Aorta (tissue), 5 donors: ENCODE measurements around the gene PPP1R12B. TPM values are rescaled to one million over a fixed set of nuclear protein-coding genes. Genes with fewer than 3 reads are reported as not detected.
"Not testable (repeated sequence)": the region's sequence is repeated elsewhere in the genome, so short reads cannot be mapped to it uniquely, and the experiment has no call there.

ENCODE experiments used
- ATAC-seq: fragments of 200-7000 bp; cut with Tn5 transposase; one replicate; pipeline ENCODE4 v1.9.1; 2022; ENCODE audit warnings: moderate library complexity; ENCODE audit not compliant: low FRiP score
- DNase-seq, 2 donors: peaks; one replicate each; pipeline ENCODE4 v3.0.0-alpha.2; 2020
- H3K27ac ChIP-seq, 2 donors: one replicate each; pipeline ENCODE4 v1.5.1; 2013; ENCODE audit warnings: low read length in 2 of 2, mild to moderate bottlenecking in 2 of 2, moderate library complexity in 2 of 2, control low read depth in 1 of 2, inconsistent platforms in 1 of 2, low read depth in 1 of 2
- H3K27me3 ChIP-seq, 2 donors: one replicate each; pipeline ENCODE4 v1.6.1; 2013; ENCODE audit warnings: control low read depth in 1 of 2, low read length in 1 of 2, mild to moderate bottlenecking in 1 of 2, moderate library complexity in 1 of 2; ENCODE audit not compliant: insufficient read depth in 2 of 2, control insufficient read depth in 1 of 2
- H3K36me3 ChIP-seq, 2 donors: one replicate each; pipeline ENCODE4 v1.6.1; 2013; ENCODE audit warnings: control low read depth in 1 of 2, low read length in 1 of 2, mild to moderate bottlenecking in 1 of 2; ENCODE audit not compliant: insufficient read depth in 2 of 2, control insufficient read depth in 1 of 2
- H3K4me1 ChIP-seq, 2 donors: one replicate each; pipeline ENCODE4 v1.6.1; 2013; ENCODE audit warnings: low read length in 2 of 2, control low read depth in 1 of 2, mild to moderate bottlenecking in 1 of 2, moderate library complexity in 1 of 2; ENCODE audit not compliant: insufficient read depth in 2 of 2, control insufficient read depth in 1 of 2
- H3K4me3 ChIP-seq, 2 donors: one replicate each; pipeline ENCODE4 v1.5.1; 2013; ENCODE audit warnings: low read length in 2 of 2, control low read depth in 1 of 2, mild to moderate bottlenecking in 1 of 2
- H3K9me3 ChIP-seq: one replicate; pipeline ENCODE4 v1.6.1; 2013; ENCODE audit warnings: mild to moderate bottlenecking, low read length; ENCODE audit not compliant: control insufficient read depth
- WGBS, 2 donors: extraction: QIAGEN DNeasy Blood & Tissue Kit; methylation state at CpG; one replicate each; pipeline ENCODE4 v1.1.7; 2013; 5-methylcytosine and 5-hydroxymethylcytosine counted together
- intact Hi-C, 2 donors: fragments of 100-400 bp; cut with DNase I; formaldehyde crosslinking; loops; one replicate each; pipeline versions ENCODE4 v1.14.2 to v1.15.0; 2022
- polyA plus RNA-seq, 2 donors: library from polyadenylated mRNA; stranded (reverse); fragments of 200-250 nt; gene quantifications; one replicate each; pipeline ENCODE4 v1.2.3, GENCODE V29; 2013
- total RNA-seq, 2 donors: library from RNA; stranded (reverse); fragmentation: NEBNext Ultra II Directional; extraction: Animal tissue kit (Norgen Biotek cat#: 25700); gene quantifications; one replicate each; pipeline ENCODE4 v1.2.1, GENCODE V29; 2021
- donor health status: healthy with polysubstance abuse.
- donor health status: Bipolar disorder and iron deficiency.
- donor health status: DM: no; HTN: no; CAD: no.
- donor health status: DM: no; HTN: no; CAD: no.
- donor health status: DM: yes; HTN: yes; CAD: no.

PPP1R12B gene
- total and polyA plus RNA-seq, 4 donors, result 102 to 1,102 (median 396) TPM

DNA sequence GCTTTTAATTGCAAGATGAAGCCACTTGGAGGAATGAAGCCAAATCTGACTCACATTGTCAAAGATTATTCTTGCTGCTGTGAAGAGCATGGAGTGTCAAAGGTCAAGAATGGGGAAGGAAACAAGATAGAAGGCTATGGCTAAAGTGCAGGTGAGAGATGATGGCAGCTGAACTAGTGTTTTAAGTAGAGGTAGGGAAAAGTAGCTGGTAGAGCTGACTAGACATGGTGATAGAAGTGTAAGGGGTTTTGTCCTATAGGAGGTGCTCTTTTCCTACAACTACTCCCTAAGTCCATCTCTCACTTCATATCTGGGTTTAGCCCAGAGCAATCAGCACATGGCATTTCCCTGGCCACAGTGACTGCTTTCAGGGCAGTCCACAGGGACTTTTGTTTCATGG lies 18.6 kb upstream of the PPP1R12B start:
- H3K27me3 ChIP-seq, result no peaks in the 10 kb centered on the region
- DNase-seq, result no peak
- no peaks in the 10 kb centered on the region for H3K9me3 ChIP-seq
- no peak overlapping the region for H3K4me3 ChIP-seq
- no peak for ATAC-seq
- H3K27ac ChIP-seq, result peak overlapping the region in 1 of 2 donors; percentile 17
- intact Hi-C loops, result no loop called here
- no peaks in the 10 kb centered on the region for H3K4me1 ChIP-seq
- H3K36me3 ChIP-seq, result no peaks in the 10 kb centered on the region

DNA sequence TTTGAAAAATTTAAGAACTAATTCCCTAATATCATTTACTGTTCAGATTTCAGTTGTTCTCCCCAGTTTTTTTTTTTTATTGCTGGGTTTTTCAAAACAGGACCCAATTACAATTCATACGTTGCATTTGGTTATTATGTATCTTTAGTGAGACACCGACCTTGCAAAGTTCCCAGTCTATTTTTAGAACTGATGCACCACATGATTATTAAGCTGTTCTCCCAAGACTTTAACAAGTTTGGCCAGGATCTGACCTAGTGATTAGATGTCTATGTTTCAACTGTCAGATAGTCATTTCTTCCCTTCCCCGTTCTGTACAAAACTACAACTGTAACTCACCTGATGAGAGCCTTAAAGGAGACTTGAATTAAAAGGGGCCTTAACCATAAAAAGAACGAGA lies 14.6 kb upstream of the PPP1R12B start:
- DNase-seq (no peak), ATAC-seq (no peak)
- no peaks in the 10 kb centered on the region for H3K36me3 ChIP-seq
- H3K4me1 ChIP-seq, result no peaks in the 10 kb centered on the region
- H3K27me3 ChIP-seq, result no peaks in the 10 kb centered on the region
- WGBS, 2 donors, result 60 to 67% methylated on average over 4 of the region's 4 CpGs
- no peaks in the 10 kb centered on the region for H3K9me3 ChIP-seq
- H3K4me3 ChIP-seq, result no peak overlapping the region
- intact Hi-C loops, result no loop called here
- H3K27ac ChIP-seq, result no peak overlapping the region

DNA sequence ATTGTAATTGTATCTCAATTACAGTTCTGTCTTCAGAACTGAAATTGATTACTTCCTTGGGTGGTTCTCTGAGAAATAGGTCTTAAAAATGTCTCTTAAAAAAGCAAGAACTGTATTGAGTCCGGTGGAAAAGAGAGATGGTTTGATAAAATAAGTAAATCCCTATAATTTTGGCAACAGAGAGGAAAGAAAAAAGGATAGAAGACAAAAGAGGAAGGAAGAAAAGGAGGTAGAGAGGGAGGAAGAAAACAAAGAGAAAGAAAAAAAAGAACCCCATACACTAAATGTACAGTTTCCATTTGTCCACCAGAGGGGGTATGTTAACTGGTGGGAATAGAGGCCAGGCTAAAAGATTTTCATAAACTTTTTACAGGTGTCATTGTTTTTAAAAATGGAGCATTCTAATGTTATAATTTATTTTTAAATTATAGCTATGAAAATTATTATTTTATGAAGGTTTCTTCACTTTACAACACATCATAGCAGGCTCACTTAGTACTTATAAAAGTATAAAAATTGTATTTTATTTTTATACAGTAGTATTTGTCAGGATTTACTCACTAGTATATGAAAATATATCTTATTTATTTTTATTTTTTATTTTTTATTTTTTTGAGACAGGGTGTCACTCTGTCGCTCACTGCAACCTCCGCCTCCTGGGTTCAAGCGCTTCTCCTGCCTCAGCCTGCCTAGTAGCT lies 4.7 kb upstream of the PPP1R12B start:
- H3K27ac ChIP-seq, result no peak overlapping the region
- ATAC-seq (no peak), DNase-seq (no peak)
- H3K9me3 ChIP-seq, result no peaks in the 10 kb centered on the region
- no peaks in the 10 kb centered on the region for H3K27me3 ChIP-seq
- H3K36me3 ChIP-seq, result no peaks in the 10 kb centered on the region
- WGBS, 2 donors, result 64 to 67% methylated on average over 4 of the region's 4 CpGs
- no peak overlapping the region for H3K4me3 ChIP-seq
- intact Hi-C loops, result loop anchor here (2.0 to 10.0 kb wide), 3 partner anchors 61 to 375 kb away; no protein-coding TSS in a partner anchor
- no peaks in the 10 kb centered on the region for H3K4me1 ChIP-seq

DNA sequence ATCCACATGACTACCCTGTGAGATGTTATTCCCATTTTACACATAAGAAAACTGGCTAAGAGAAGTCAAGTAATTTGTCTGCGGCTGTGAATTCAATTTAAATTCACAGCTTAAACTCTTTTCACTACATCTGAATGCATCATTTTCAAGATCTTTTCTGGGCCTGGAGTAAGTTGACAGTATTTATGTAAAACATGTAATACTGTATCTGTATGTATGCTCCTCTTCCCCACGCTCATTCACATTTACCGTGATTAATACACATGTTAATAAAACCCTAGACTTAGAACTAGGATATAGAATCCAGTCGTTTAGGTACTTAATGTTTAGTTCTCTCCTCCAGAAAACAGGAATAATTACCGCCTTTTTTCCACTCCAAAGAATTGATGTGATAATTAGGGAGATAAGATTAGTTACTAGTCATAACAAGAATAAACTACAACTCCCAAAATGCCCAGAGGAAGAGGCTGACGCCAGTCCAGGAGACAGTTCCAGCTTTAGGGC lies 442 bp upstream of the PPP1R12B start:
- ATAC-seq, result no peak
- WGBS, 2 donors, result 48 to 49% methylated on average over 6 of the region's 6 CpGs
- DNase-seq, result no peak
- Histone ChIP-seq H3K36me3 (no peaks in the 10 kb centered on the region), H3K9me3 (no peaks in the 10 kb centered on the region), H3K27ac (no peak overlapping the region), H3K4me3 (no peak overlapping the region), H3K4me1 (peaks cover 0 to 7% of the 10 kb centered on the region in 2 donors), H3K27me3 (no peaks in the 10 kb centered on the region)
- intact Hi-C loops, result loop anchor here in 1 of 2 donors (10.0 kb wide), 1 partner anchor 57 kb away; no protein-coding TSS in a partner anchor

DNA sequence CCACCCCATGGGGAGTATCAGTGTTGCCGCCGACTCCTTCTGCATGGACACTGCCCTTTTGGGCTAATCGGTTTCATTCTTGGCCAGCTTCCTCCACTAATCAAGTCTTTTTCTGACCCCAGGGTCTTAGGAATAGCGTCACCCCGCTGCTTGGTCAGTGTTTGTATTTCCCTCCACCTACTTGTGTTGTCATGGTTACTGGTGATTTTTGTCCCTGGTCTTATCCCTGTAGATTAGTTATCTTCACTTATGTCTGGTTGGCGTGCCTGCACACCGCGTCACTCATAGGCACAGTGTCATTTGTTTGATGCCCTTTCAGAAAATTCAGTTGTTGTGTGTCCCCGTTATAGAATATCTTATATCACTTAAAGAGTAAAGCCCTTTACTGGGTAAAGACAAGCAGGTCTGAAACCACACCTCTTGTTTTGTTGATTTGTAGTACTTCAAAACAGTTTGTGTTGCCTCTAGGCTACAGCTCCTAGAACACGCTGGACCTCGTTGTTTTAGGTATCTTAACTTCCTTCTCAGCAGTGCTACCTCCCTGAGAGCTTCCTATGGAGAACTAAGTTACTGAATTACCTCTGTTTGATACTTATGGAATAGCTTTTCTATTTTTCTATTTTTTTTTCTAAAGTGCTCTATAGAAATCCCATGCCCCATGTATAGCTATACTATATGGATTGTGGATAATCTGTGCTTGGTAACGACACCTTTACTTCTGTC lies 868 bp downstream of the PPP1R12B start:
- H3K27me3 ChIP-seq, result no peaks in the 10 kb centered on the region
- ATAC-seq (peak; percentile 42), DNase-seq (no peak)
- no peaks in the 10 kb centered on the region for H3K36me3 ChIP-seq
- WGBS, 2 donors, result 5 to 6% methylated on average over 12 of the region's 12 CpGs
- peaks cover 0 to 7% of the 10 kb centered on the region in 2 donors for H3K4me1 ChIP-seq
- no peaks in the 10 kb centered on the region for H3K9me3 ChIP-seq
- intact Hi-C loops, result loop anchor here in 1 of 2 donors (10.0 kb wide), 1 partner anchor 55 kb away; no protein-coding TSS in a partner anchor
- H3K4me3 ChIP-seq, result peak overlapping the region; percentile 80 to 81
- peak overlapping the region in 1 of 2 donors; percentile 75 for H3K27ac ChIP-seq

DNA sequence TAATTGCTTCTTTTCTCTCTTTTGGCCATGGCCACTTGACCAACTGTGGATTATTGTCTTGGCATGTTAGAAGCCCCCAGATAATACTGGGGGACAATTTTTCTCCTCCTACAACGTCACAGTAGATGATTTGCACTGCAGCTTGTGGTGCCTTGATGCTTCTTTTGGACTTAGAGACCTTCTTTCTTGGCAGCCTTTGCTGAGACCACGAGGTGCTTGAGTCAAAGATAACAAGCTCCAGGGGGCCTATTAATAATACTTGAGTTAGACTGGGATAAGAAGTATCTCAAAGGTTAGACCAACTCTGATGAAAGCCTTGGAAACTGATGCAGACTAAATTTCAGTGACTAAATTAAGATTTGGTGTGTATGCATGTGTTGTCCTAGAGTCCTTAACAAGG lies 3.2 kb downstream of the PPP1R12B start:
- WGBS, 2 donors, result 13 to 14% methylated on average over 2 of the region's 2 CpGs

DNA sequence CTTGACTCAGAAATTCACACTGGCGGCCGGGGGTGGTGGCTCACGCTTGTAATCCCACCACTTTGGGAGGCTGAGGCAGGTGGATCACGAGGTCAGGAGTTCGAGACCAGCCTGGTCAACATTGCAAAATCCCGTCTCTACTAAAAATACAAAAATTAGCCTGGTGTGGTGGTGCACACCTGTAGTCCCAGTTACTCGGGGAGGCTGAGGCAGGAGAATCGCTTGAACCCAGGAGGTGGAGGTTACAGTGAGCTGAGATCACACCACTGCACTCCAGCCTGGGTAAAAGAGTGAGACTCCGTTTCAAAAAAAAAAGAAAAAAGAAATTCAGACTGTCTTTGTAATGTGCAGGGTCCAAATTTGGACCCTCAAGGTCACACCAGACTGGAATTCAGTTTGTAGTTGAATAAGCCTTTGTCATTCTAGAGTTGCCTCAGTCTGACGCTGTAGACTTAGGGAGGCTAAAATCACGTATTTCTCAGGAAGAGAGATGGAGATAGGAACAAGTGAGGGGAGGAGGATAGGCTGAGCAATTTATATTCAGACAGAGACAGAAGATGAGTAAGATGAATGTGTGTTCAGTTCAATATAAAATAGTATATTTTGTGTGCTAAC lies 4.2 kb downstream of the PPP1R12B start:
- H3K36me3 ChIP-seq, H3K9me3 ChIP-seq, ATAC-seq, H3K27me3 ChIP-seq, DNase-seq, H3K4me1 ChIP-seq, H3K4me3 ChIP-seq, H3K27ac ChIP-seq, intact Hi-C loops: not testable (repeated sequence)
- WGBS, 2 donors, result 92 to 93% methylated on average over 11 of the region's 11 CpGs

More for the DNA sequence above, 3.2 kb downstream of the PPP1R12B start:
- no peak for DNase-seq
- Histone ChIP-seq H3K9me3 (no peaks in the 10 kb centered on the region), H3K27me3 (no peaks in the 10 kb centered on the region), H3K36me3 (no peaks in the 10 kb centered on the region), H3K27ac (no peak overlapping the region), H3K4me3 (no peak overlapping the region), H3K4me1 (peaks cover 0 to 7% of the 10 kb centered on the region in 2 donors)
- ATAC-seq, result no peak
- intact Hi-C loops, result no loop called here

DNA sequence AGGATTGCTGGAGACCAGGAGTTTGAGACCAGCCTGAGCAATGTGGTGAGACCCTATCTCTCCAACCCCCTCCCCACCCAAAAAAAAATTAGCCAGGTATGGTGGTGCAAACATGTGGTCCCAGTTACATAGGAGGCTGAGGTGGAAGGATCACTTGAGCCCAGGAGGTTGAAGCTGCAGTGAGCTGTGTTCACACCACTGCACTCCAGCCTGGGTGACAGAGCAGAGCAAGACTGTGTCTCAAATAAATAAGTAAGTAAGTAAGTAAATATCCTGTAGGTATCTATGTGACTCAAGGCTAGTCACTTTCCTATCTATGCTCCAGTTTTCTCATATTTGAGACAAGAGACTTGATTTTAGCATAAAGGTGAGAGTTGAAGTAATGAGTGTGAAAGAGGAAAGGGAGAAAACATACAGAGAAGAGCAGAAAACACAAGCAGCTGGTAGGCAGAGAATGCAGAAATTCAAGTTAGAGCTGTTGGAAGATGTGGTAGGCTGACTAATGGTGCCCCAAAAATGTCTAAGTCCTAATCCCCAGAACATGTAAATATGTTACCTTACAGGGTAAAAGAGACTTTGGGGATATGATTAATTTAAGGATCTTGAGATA lies 7.5 kb downstream of the PPP1R12B start:
- no peak overlapping the region for H3K4me3 ChIP-seq
- intact Hi-C loops, result no loop called here
- peaks cover 0 to 5% of the 10 kb centered on the region in 2 donors for H3K4me1 ChIP-seq
- H3K9me3 ChIP-seq, result no peaks in the 10 kb centered on the region
- no peaks in the 10 kb centered on the region for H3K36me3 ChIP-seq
- no peaks in the 10 kb centered on the region for H3K27me3 ChIP-seq
- DNase-seq (no peak), ATAC-seq (no peak)
- H3K27ac ChIP-seq, result no peak overlapping the region
